HG02970 (cell line): ENCODE results near the gene ZNF444.
"Not testable (repeated sequence)": the region's sequence is repeated elsewhere in the genome, so short reads cannot be mapped to it uniquely, and the experiment has no call there.

ENCODE experiments used
- ATAC-seq: cut with Tn5 transposase; IDR thresholded peaks from one replicate; pipeline ENCODE4 v1.9.1; 2021; ENCODE audit warnings: mild to moderate bottlenecking, moderate library complexity, moderate number of reproducible peaks; ENCODE audit not compliant: unreplicated experiment, low FRiP score

Gene ZNF444

DNA sequence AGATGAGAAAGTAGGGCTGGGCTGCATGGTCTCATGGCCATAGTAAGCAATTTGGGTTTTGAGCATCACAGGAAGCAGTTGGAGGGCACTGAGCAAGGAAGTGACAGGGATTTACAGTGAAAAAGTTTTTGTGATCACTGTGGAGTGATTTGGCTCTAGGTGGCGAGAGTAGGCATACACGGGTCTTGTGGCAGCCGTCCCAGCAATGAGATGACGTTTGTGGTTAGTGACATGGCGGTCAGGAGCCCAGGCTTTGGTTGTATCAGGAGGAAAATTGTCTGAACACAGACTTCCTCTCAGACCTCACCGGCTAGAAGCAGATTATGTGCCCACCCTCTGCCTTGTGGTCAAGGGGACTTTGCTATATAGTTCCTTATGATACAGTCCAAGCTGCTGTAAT lies 3.3 kb downstream of the ZNF444 start:
- ATAC-seq = no peak

DNA sequence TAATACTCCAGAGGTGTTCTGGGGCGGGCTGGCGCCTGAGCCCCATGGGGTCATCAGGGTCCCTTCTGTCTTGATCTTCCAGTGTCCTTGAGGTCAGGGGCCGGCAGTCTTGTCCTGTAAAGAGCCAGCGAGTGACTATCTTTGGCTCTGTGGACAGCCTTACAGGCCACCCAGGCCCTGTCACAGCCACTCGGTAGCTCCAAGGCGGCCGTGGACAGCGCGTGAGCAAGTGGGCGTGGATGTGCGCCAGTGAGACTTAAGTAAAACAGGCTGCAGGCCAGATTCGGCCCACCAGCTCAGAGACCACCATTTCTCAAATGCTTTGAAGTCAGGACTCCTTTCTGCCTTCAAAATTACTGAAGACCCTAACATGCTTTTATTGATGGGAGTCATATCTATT lies 3.7 kb downstream of the ZNF444 start:
- ATAC-seq = no peak

DNA sequence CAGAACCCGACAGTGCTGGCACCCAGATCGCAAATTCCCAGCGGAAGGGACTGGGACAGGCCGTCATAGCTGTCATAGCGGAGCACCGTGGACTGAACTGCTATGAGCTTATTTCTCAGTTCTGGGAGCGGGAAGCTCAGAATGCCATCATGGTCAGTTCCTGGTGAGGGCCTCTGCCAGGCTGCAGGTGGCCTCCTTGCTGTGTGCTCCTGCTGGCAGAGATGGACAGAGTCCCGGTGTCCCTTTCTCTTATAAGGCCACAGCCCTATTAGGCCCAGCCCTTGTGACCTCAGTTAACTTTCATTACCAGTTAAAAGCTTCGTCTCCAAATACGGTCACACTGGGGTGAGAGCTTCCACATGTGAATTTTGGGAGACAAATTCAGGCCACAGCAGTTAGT lies 4.6 kb downstream of the ZNF444 start:
- no peak for ATAC-seq

DNA sequence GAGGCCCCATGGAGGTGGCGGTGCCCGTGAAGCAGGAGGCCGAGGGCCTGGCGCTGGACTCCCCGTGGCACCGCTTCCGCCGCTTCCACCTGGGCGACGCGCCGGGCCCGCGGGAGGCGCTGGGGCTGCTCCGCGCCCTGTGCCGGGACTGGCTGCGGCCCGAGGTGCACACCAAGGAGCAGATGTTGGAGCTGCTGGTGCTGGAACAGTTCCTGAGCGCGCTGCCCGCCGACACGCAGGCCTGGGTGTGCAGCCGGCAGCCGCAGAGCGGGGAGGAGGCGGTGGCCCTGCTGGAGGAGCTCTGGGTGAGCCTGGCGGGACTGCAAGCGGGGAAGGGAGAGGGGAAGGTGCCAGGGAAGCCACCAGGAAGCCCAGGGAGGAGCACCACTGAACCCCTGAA lies 5.8 kb downstream of the ZNF444 start:
- no peak for ATAC-seq

DNA sequence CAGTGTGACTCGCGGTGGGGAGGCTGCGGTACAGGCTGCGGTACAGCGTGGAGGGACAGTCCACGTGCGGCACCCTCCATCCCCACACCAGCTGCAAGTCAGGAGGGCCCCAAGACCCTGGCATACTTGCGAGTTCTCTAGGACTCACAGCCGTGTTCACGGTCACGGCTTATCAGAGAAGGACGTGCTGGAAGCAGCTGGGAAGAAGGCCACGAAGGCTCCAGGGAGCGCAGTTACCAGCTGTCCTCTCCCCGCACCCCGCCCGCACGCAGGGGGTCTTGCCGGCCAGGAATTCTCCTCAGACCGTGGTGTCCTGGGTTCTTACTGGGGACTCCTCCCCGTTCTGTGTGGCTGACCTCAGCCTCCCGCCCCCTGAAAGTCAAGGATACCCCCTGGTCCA lies 6.2 kb downstream of the ZNF444 start:
- no peak for ATAC-seq

DNA sequence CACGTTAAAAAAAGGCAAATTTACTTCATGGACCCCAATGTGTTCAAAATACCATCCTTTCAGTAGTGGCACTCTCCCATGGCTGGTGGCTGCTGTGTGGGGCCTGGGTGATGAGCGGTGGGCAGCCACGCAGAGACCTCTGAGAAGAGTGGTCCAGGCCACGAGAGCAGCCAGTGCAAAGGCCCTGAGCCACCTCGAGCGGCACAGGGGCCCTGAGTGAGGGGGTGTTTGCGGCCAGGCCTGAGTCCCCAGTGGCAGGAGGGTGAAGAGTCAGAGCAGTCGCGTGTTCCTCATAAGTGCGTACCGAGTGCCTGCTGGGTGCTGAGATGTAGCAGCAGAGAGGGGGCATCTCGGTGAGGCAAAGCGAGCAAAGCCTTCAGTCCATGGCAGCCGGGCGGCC lies 7.0 kb downstream of the ZNF444 start:
- ATAC-seq = no peak

DNA sequence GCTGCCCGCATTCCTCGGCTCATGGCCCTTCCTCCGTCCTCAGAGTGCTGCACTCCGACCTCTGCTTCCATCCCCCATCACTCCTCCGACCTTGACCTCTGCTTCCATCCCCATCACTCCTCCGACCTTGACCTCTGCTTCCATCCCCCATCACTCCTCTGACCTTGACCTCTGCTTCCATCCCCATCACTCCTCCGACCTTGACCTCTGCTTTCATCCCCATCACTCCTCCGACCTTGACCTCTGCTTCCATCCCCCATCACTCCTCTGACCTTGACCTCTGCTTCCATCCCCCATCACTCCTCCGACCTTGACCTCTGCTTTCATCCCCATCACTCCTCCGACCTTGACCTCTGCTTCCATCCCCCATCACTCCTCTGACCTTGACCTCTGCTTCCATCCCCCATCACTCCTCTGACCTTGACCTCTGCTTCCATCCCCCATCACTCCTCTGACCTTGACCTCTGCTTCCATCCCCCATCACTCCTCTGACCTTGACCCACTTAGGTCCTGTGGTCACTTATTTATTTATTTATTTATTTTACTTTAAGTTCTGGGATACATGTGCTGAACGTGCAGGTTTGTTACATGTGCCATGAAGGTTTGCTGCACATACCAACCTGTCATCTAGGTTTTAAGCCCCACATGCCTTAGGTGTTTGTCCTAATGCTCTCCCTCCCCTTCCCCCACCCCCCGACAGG lies 8.0 kb downstream of the ZNF444 start:
- not testable (repeated sequence) for ATAC-seq

DNA sequence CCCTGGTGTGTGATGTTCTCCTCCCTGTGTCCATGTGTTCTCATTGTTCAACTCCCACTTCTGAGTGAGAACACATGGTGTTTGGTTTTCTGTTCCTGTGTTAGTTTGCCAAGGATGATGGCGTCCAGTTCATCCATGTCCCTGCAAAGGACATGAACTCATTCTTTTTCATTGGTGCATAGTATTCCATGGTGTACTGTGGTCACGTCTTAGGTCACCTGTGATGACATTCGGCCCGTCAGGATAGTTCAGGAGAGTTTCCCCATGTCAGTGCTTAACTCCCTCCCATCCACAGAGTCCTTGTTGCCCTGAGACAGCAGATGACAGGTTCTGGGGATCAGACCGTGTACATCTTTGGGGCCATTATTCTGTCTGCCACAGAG lies 8.6 kb downstream of the ZNF444 start:
- ATAC-seq = no peak

DNA sequence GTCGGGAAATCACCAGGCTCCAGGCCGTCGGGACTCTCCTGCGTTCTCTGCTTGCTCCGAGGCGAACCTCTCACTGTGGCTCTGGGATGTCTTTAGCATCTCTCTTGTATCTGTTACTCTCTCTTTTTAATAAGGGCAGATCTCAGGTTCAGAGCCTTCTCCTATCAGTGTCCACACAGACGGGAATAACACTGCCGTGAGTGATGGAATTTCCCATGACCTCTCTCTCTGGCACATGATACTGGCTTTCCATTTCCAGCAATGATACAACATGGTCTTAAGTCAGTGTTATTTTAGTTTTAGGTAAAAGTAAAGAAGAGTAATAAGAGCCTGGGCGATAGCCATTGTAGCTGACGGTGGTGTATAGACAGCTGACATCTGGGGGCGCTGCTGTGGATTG lies 9.3 kb downstream of the ZNF444 start:
- no peak for ATAC-seq

DNA sequence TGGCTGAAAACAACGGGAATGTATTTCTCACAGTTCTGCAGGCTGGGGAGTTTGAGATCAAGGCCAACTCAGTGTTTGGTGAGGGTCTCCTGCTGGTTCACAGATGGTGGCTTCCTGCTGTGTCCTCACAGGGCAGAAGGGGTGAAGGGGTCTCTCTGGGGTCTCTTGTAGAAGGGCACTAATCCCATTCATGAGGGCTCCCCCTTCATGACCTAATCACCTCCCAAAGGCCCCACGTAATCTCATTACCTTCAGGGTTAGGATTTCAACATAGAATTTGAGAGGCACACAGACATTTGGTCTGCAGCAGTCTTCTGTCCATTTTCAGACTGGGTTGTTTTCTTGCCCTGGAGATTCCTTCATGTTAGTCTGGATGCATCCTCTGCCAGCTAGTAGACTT lies 11.6 kb downstream of the ZNF444 start:
- ATAC-seq = no peak

DNA sequence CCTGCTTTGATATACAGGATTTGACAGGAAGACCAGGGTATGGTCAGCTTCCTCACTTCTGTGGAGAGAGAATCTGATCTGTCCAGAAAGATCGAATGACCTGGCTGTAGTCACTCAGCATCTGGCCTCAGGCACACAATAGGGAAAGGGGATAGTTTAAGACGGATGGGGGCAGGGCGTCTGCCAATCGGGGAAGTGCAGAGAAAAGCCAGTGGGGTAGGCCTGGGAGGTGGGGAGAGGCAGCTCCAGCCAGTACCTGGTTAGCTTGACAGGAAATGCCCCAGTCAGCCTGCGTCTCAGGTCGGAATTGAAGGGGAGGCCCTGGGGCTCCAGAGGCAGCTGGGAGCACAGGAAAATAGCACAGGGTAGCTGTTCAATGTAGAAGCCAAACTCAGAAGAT lies 12.4 kb downstream of the ZNF444 start:
- ATAC-seq = no peak

DNA sequence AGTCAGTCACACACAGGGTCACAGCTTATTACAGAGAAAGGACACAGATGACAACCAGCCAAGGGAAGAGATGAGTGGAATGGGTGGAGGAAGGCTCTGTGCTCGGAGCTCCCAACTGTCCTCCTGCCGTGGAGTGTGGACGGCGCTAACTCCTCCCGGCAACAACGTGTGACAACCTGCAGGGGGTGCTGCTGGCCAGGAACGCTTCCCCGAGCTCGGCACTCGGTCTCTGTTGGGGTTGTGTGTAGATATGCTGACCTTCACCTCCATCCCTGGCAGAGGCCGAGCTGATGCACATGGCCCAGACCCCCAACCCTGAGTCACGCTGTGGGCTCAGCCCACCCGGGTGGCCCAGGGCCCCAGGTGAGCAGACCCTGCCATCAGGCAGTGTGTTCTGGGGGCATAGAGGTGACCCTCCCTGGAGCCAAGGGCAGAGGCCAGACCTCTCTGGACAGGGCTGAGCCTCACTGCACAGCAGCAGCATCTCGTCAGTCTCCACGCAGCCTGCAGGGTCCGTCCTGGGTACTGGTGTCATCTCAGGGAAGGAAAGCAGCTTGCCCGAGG lies 14.1 kb downstream of the ZNF444 start:
- ATAC-seq = no peak

DNA sequence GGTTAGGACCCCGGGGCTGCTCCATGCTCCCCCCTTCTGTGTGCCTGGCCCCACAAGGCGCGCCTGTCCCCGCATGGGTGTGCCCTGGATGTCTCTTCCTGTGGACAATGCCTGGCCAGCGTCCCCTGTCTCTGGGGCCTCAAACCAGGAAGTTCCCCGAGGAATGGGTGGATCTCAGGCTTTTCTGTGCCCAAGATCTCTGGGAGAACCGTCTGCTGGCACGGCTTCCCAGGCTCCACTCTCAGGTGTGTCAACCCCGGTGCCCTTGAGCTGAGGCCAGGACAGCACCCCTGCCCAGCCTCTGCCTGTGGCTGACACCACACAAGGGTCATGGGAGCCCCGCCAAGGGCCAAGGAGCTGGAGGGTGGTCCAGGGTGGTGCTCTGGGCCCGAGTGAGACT lies 15.7 kb downstream of the ZNF444 start:
- no peak for ATAC-seq

DNA sequence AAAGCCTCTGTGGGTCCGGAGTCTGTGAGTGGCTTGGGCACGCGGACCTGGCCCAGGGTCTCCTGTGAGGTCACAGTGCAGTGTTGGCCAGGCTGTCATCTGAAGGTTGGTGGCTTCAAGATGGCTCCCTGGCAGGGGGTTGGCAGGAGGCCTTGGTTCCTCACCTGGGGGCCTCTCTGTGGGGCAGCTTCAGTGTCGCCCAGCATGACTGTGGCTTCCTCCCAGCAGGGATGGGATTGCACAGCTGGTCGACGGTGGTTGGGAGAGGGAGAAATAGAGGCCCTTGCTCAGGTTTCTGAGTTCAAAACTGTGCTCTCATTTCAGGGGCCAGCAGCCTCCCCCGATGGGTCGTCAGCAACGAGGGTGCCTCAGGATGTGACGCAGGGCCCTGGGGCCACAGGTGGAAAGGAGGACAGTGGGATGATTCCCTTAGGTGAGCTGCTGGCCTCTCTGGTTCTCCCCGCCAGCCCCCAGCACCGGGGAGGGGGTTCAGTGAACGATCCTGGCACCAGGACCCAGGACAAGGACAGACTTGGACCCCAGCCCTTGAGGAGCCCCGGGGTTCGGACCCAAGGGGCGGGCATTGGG lies 17.2 kb downstream of the ZNF444 start:
- no peak for ATAC-seq

DNA sequence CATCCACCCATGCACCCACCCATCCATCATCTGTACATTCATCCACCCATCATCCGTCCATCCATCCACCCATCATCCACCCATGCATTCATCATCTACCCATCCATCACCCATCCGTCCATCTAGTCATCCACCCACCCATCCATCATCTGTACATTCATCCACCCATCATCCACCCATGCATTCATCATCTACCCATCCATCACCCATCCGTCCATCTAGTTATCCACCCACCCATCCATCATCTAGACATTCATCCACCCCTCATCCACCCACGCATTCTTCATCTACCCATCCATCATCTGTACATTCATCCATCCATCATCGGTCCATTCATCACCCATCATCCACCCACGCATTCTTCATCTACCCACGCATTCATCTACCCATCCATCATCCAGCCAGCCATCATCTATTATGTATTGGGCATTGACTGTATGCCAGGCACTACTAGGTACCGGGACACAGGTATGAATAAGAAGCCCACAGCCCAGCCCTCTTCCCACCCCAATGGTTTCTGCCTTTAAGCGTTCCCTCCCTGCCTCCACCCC lies 18.0 kb downstream of the ZNF444 start:
- ATAC-seq = no peak

DNA sequence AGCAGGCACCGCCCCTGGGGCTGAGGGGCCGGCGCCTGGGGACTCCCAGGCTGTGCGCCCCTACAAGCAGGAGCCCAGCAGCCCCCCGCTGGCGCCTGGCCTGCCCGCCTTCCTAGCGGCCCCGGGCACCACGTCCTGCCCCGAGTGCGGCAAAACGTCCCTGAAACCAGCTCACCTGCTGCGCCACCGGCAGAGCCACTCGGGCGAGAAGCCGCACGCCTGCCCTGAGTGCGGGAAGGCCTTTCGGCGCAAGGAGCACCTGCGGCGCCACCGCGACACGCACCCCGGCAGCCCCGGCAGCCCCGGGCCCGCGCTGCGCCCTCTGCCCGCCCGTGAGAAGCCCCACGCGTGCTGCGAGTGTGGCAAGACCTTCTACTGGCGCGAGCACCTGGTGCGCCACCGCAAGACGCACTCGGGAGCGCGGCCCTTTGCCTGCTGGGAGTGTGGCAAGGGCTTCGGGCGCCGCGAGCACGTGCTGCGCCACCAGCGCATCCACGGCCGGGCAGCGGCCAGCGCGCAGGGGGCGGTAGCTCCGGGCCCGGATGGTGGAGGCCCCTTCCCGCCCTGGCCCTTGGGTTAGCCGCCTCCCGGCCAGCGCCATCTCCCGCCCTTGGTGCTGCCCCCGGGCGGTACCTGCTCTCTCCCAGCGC lies 18.7 kb downstream of the ZNF444 start:
- ATAC-seq = no peak

DNA sequence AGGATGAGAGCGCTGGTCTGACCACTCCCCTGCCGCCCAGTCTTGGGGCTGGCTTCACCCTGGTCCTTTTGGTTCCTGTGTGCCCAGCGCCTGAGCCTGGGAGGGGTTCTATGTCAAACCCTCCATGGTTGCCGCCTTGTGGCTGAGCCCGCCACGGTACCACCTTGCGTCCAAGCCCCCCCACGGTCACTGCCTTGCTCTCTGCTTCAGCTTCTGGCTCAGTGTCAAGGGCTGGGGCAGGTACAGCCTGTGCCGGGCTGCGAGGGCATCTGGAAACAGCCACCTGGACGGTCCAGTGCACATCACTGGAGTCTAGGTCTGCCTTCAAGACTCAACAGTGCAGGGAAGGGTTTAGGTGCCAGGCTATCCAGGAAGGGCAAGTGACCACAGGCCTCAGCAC lies 20.4 kb downstream of the ZNF444 start:
- no peak for ATAC-seq

DNA sequence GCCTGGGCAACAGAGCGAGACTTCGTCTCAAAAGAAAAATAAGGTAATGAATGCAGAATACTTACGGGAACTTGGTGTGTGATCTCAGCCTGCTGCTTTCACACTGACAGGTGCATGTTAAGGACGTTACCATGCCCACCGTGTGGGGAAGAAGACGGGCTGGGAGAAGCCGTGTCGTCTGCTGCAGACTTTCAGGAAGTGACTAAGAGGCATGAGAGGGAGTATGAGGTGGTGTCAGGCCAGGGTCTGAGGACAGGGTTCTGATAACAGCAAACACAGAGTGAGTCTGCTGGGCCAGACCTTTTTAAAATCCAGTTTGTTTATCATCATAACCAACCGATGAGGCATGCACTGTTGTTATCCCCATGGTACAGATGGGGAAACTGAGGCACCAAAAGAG lies 21.2 kb downstream of the ZNF444 start:
- no peak for ATAC-seq

DNA sequence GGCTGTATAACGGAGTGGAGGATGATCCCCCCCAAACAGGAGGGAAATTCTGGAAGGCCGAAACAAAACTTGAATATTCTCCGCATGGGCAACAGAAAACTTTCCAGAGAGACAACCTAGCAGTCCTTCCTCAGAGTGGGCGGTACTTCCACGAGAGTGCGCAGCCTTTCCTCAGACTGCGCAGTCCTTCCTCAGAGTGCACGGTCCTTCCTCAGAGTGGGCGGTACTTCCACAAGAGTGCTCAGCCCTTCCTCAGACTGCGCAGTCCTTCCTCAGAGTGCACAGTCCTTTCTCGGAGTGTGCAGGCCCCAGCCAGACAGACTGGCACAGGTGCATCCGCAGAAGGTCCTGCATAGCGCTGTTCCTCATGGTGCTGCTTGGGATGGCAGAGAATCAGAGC lies 22.0 kb downstream of the ZNF444 start:
- no peak for ATAC-seq

DNA sequence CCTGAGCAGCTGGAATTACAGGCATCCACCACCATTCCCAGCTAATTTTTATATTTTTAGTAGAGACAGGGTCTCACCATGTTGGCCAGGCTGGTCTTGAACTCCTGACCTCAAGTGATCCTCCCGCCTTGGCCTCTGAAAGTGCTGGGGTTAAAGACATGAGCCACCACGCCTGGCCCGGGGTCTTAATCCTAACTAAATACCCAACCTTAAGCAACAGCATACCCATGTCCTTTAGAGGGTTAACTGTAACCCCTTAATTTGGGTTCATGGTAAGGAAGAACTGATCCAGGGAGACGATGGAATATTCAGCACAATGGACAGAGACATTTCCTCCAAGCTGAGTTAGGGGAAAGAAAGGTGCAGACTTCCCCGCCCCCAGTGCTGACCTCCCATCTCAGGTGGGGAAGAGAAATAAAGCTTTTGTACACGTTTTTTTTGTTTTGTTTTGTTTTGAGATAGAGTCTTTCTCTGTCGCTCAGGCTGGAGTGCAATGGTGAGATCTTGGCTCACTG lies 26.0 kb downstream of the ZNF444 start:
- ATAC-seq = no peak

DNA sequence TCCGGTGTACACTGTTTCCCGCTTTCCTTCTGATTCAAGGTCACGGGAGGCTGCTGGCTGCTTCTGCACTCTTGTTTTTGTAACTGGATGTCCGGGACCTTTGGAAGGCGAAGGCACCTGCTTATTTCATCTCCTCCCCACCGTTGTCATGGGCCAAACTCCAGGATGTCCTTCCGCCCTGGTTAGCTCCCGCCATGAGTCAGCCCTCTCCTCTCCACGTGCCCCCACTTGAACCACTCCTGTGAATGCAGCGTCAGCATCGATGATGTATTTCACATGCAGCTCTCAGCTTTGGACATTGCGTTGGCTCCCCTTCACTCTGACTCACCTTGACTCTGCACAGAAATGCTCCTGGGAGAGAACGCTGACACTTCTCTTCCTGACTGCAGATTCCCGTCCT lies 29.2 kb downstream of the ZNF444 start:
- ATAC-seq = no peak
